Endodermal cell (in vitro differentiated cells): ENCODE measurements around the gene CTNND2. TPM values are rescaled to one million over a fixed set of nuclear protein-coding genes. Genes with fewer than 3 reads are reported as not detected.

Source experiments
- DNase-seq: peaks from one replicate; pipeline ENCODE4 v3.0.0-alpha.2; 2017
- H3K27ac ChIP-seq: 2 replicates; pipeline ENCODE4 v1.5.1; 2013; ENCODE audit warnings: mild to moderate bottlenecking, low read depth, low read length, moderate library complexity
- H3K27me3 ChIP-seq: 2 replicates; pipeline ENCODE4 v1.6.1; 2013; ENCODE audit warnings: mild to moderate bottlenecking, low read length, moderate library complexity; ENCODE audit not compliant: insufficient read depth, control insufficient read depth, poor library complexity, severe bottlenecking
- H3K36me3 ChIP-seq: 2 replicates; pipeline ENCODE4 v1.7.0; 2013; ENCODE audit warnings: mild to moderate bottlenecking, low read length, moderate library complexity; ENCODE audit not compliant: control insufficient read depth, insufficient read depth
- H3K4me1 ChIP-seq: one replicate; pipeline ENCODE4 v1.7.0; 2013; ENCODE audit warnings: low read length; ENCODE audit not compliant: control insufficient read depth, insufficient read depth
- H3K4me3 ChIP-seq: 2 replicates; pipeline ENCODE4 v1.5.1; 2013; ENCODE audit warnings: mild to moderate bottlenecking, low read length, moderate library complexity
- H3K9ac ChIP-seq: 2 replicates; pipeline ENCODE4 v1.6.1; 2013; ENCODE audit warnings: mild to moderate bottlenecking, low read length, moderate library complexity; ENCODE audit not compliant: poor library complexity, severe bottlenecking; ENCODE audit errors: extremely low read depth
- H3K9me3 ChIP-seq: 2 replicates; pipeline ENCODE4 v1.6.1; 2013; ENCODE audit warnings: mild to moderate bottlenecking, low read length, moderate library complexity; ENCODE audit not compliant: control insufficient read depth
- H3K27ac Mint-ChIP-seq: 2 replicates; pipeline ENCODE4 v1.8.0; 2020; ENCODE audit warnings: mixed read lengths
- H3K27me3 Mint-ChIP-seq: 2 replicates; pipeline ENCODE4 v1.8.0; 2021; ENCODE audit warnings: mild to moderate bottlenecking, mixed read lengths; ENCODE audit not compliant: insufficient read depth
- H3K36me3 Mint-ChIP-seq: 2 replicates; pipeline ENCODE4 v1.8.0; 2020; ENCODE audit warnings: low read depth, mixed read lengths
- H3K4me1 Mint-ChIP-seq: 2 replicates; pipeline ENCODE4 v1.8.0; 2020; ENCODE audit warnings: mixed read lengths
- H3K4me3 Mint-ChIP-seq: 2 replicates; pipeline ENCODE4 v1.8.0; 2020; ENCODE audit warnings: mild to moderate bottlenecking, moderate library complexity, mixed read lengths
- H3K9me3 Mint-ChIP-seq: 2 replicates; pipeline ENCODE4 v1.8.0; 2020; ENCODE audit warnings: mild to moderate bottlenecking, mixed read lengths
- CTCF ChIP-seq: fragments of 200-600 bp; sonication (generic); conservative IDR thresholded peaks from 2 replicates; pipeline ENCODE4 v1.5.0; 2021; ENCODE audit warnings: antibody characterized with exemption, mild to moderate bottlenecking
- WGBS, 2 experiments: methylation state at CpG; one replicate each; pipeline versions ENCODE4 v1.1.5 to v1.1.7; 2013; ENCODE audit warnings: missing lambda C conversion rate in 2 of 2, mixed read lengths in 1 of 2; ENCODE audit not compliant: insufficient coverage in 1 of 2, insufficient read length in 1 of 2; 5-methylcytosine and 5-hydroxymethylcytosine counted together
- total RNA-seq, 2 donors: library from RNA; stranded (reverse); fragmentation: NEBNext Ultra II Directional in 1 of 2; extraction: Animal tissue kit (Norgen Biotek cat#: 25700) in 1 of 2; gene quantifications; 2 replicates in 1 of 2; 3 replicates in 1 of 2; pipeline ENCODE4 v1.2.1, GENCODE V29; 2021

CTNND2 gene
- total RNA-seq, 2 donors from 2014 or later = 6.5 to 10.3 TPM

- DNase-seq = no peak
- Mint-ChIP-seq H3K27me3 (no peaks in the 10 kb centered on the region), H3K4me3 (no peak overlapping the region), H3K36me3 (no peaks in the 10 kb centered on the region), H3K4me1 (no peaks in the 10 kb centered on the region), H3K9me3 (no peaks in the 10 kb centered on the region), H3K27ac (no peak overlapping the region)
- Histone ChIP-seq H3K36me3 (no peaks in the 10 kb centered on the region), H3K27ac (no peak overlapping the region), H3K27me3 (no peaks in the 10 kb centered on the region), H3K4me1 (no peaks in the 10 kb centered on the region), H3K9me3 (no peaks in the 10 kb centered on the region), H3K9ac (no peak overlapping the region), H3K4me3 (no peak overlapping the region)
- WGBS, 2 experiments = 100% methylated on average over 1 to 2 of the region's 2 CpGs
- no peak for TF ChIP-seq CTCF
These were observed 18.1 kb upstream of the CTNND2 start for GRCh38 chr5:11922394-11922793.

GRCh38 chr5:11918463-11919045 lies 14.3 kb upstream of the CTNND2 start:
- WGBS, 2 experiments = 92 to 98% methylated on average over 9 of the region's 9 CpGs
- no peaks in the 10 kb centered on the region for H3K27me3 ChIP-seq

GRCh38 chr5:11909471-11909870 lies 5.2 kb upstream of the CTNND2 start:
- H3K9ac ChIP-seq = no peak overlapping the region
- no peaks in the 10 kb centered on the region for H3K36me3 ChIP-seq
- 65 to 89% methylated on average over 2 of the region's 2 CpGs for WGBS, 2 experiments
- H3K27ac ChIP-seq = no peak overlapping the region
- no peak for TF ChIP-seq CTCF
- H3K27me3 ChIP-seq = peaks cover 20% of the 10 kb centered on the region
- no peaks in the 10 kb centered on the region for H3K9me3 Mint-ChIP-seq
- H3K4me1 ChIP-seq = no peaks in the 10 kb centered on the region
- no peaks in the 10 kb centered on the region for H3K36me3 Mint-ChIP-seq
- H3K27me3 Mint-ChIP-seq = peaks cover 30% of the 10 kb centered on the region
- H3K9me3 ChIP-seq = no peaks in the 10 kb centered on the region
- no peak overlapping the region for H3K27ac Mint-ChIP-seq
- H3K4me1 Mint-ChIP-seq = peaks cover 7% of the 10 kb centered on the region
- DNase-seq = no peak
- H3K4me3 ChIP-seq = no peak overlapping the region
- H3K4me3 Mint-ChIP-seq = no peak overlapping the region

More at GRCh38 chr5:11918463-11919045, 14.3 kb upstream of the CTNND2 start:
- no peak for DNase-seq
- Mint-ChIP-seq H3K4me3 (no peak overlapping the region), H3K27me3 (no peaks in the 10 kb centered on the region), H3K36me3 (no peaks in the 10 kb centered on the region), H3K9me3 (no peaks in the 10 kb centered on the region), H3K4me1 (no peaks in the 10 kb centered on the region), H3K27ac (no peak overlapping the region)
- Histone ChIP-seq H3K4me3 (no peak overlapping the region), H3K9ac (no peak overlapping the region), H3K36me3 (no peaks in the 10 kb centered on the region), H3K9me3 (no peaks in the 10 kb centered on the region), H3K27ac (no peak overlapping the region), H3K4me1 (no peaks in the 10 kb centered on the region)
- no peak for TF ChIP-seq CTCF
